T47D (cell line): ENCODE data around the gene GJD4.
A peak's percentile ranks its signal among the peaks of the same experiment; 100 is the strongest.

Experiments
- DNase-seq, 2 experiments: peaks; one replicate each; pipeline versions ENCODE4 v3.0.0 to v3.0.0-alpha.2; 2011 to 2012; ENCODE audit warnings: low read depth in 1 of 2, low spot score in 1 of 2
- JUND ChIP-seq: IDR thresholded peaks from 2 replicates; pipeline ENCODE4 v1.6.1; 2012; ENCODE audit warnings: low read depth
- in situ Hi-C: cut with HindIII; loops from 2 replicates; pipeline ENCODE4 v1.10.0; 2016; ENCODE audit warnings: low sequenced_read_pairs, low pct_unique_long_range_greater_than_20kb

The GJD4 gene

GRCh38 chr10:35613107-35613440 is 7.9 kb downstream of the GJD4 start:
- in situ Hi-C loops = no loop called here
- no peak for TF ChIP-seq JUND

GRCh38 chr10:35613597-35614226 is 8.6 kb downstream of the GJD4 start:
- in situ Hi-C loops = no loop called here
- peak; percentile 44 to 63 for DNase-seq
- TF ChIP-seq JUND = no peak

More at GRCh38 chr10:35613107-35613440, 7.9 kb downstream of the GJD4 start:
- no peak for DNase-seq

DNA sequence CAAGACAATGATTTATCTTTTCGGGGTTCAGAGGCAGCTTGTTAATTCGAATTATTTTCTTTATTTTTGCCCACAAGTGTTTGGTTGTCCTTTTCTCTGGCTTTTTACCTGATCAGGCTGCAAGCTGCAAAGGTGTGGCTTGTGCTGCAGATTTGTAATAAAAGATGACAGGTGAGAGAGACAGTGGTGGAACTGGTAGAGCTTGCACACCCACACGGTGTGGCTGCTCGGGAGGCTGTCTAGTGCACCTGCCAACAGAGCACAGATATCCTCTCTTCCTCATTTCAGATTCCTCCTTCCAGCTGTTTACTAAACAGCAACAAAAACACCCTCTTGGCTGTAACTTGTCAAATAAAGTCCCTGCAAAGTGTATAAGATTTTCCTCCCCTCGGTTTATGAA is 9.2 kb downstream of the GJD4 start:
- in situ Hi-C loops = no loop called here
- TF ChIP-seq JUND = no peak
- DNase-seq = no peak

DNA sequence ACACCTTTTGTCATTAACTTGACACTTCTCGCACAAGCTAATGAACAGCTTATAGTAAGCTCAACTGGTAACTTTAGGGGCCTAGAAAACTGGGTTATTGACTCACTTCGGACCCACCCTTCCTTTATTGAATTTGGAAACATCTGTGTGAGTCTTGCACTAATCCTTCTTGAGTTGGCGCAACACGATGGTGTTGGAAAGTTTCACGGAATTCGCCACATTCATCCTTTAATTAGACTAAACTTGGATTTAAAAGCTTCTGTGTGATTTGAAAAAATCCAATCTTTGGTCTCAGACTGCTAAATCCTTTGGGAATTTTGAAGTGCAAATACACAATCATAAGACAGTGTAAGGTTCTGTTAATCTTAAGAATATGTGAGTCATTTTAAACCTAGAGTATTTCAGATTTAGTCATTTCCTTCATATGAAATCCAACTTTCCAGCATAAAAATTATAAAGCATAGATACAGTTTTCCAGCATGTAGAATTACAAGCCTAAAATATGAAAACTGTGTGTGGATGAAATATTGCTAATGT is 21.9 kb downstream of the GJD4 start:
- no peak for TF ChIP-seq JUND
- no peak for DNase-seq
- in situ Hi-C loops = no loop called here

- TF ChIP-seq JUND = no peak
- no peak for DNase-seq
- in situ Hi-C loops = no loop called here
These were observed 26.3 kb downstream of the GJD4 start for GRCh38 chr10:35631404-35631803.

- no peak for DNase-seq
- no peak for TF ChIP-seq JUND
- in situ Hi-C loops = no loop called here
These were observed 26.9 kb downstream of the GJD4 start for GRCh38 chr10:35632027-35632426.

- in situ Hi-C loops = no loop called here
- TF ChIP-seq JUND = no peak
- DNase-seq = no peak
These were observed 28.2 kb downstream of the GJD4 start for GRCh38 chr10:35633006-35633980.

DNA sequence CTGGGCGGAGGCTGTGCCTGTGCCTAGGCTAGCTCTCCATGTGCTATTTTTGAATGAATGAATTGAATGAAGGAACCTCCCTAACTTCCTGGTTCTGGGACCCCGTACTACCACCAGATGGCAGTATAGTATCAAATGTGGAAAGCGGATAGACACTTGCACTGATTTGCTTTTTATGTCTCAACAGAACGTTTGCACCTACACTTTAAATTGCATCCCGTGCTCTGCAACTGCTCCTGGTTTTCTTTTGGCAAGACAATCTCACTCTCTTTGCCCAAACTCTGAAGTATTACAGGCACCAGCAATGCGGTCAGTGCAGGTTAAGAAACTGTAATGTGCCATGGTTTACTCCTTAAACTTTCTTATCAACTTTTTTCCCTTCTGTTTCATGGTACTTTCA is 30.4 kb downstream of the GJD4 start:
- in situ Hi-C loops = no loop called here
- TF ChIP-seq JUND = no peak
- DNase-seq = peak; percentile 67 to 84

DNA sequence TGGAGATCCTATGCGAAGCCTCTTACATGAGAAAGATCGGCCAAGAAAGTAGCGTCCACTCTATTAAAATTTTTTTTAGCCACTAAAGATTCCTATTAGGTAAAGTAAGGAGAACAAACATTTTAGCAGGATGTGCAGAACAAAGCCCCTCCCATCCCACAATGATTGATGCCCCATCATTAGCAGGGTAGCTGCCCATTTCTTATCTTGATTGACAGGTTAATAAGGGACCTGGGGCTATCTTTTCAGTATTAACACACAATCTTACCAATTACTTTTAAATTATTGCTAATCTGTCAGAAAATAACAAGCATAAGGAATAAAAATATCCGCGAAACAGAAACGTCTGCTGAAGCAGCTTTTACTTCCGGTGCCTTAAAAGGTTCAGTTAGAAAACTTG is 31.8 kb downstream of the GJD4 start:
- in situ Hi-C loops = no loop called here
- TF ChIP-seq JUND = no peak
- DNase-seq = no peak

- TF ChIP-seq JUND = no peak
- no peak for DNase-seq
- in situ Hi-C loops = no loop called here
These were observed 32.3 kb downstream of the GJD4 start for GRCh38 chr10:35637462-35637861.

- no peak for DNase-seq
- in situ Hi-C loops = no loop called here
- TF ChIP-seq JUND = no peak
These were observed 33.0 kb downstream of the GJD4 start for GRCh38 chr10:35638101-35638500.

DNA sequence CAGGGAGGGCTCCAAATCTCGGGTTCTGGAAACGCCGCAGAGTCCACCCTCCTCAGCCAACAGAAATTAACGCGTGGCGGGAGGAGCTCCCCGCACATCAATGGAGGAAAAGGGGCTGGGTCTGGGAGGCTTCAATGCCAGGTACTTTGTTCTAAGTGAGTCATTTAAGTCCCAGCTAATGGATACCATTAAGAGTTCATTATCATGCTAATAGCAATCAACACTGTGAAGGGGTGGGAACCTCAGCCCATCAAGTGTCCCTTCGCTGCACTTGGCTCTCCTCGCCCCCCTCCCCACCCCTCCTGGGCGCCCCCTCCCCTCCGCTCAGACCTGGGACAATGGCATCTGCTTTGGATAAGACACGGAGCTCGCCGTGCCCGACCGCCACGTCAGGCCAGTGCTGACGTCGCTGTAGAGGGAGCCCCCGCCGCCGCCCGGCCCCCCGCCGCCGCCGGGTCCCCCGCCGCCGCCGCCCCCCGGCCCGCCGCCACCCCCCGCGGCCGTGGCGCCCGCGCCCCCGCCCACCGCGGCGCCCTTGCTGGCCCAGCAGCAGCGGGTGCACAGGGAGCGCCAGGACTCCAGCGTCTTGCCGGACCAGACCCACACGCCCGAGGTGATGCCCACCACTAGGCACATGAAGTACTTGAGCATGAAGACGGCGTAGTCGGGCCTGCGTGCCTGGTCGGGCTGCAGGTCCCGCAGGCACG is 34.0 kb downstream of the GJD4 start:
- in situ Hi-C loops = no loop called here
- TF ChIP-seq JUND = no peak
- DNase-seq = no peak

GRCh38 chr10:35639728-35640401 is 34.7 kb downstream of the GJD4 start:
- DNase-seq = no peak
- in situ Hi-C loops = no loop called here
- no peak for TF ChIP-seq JUND
